K562 (cell line): ENCODE results near the gene PSMD13. TPM values are rescaled to one million over a fixed set of nuclear protein-coding genes. Genes with fewer than 3 reads are reported as not detected.

Experiments
- ATAC-seq: fragments of 200-7000 bp; cut with Tn5 transposase; 3 replicates; pipeline ENCODE4 v1.9.1; 2020; ENCODE audit warnings: moderate library complexity
- BruUV-seq: library from RNA; stranded (reverse); fragments of 400-500 nt; replicated peaks from 2 replicates; lab custom pipeline; 2021; lab: Mats Ljungman, UMichigan
- CTCF ChIA-PET: fragments of 300-600 bp; formaldehyde crosslinking; extraction: SDS; loops from one replicate; lab custom pipeline; 2021; ENCODE audit warnings: low intra/inter-chr PET ratio; lab: Yijun Ruan, JAX
- POLR2A ChIA-PET: fragments of 300-600, 350-650 bp; sonication (Branson Sonifier 250); formaldehyde crosslinking; extraction: SDS; loops from one replicate; lab custom pipeline; 2021; ENCODE audit warnings: antibody characterized with exemption, inconsistent platforms; lab: Yijun Ruan, JAX
- DNase-seq, 4 experiments: peaks; one replicate each; pipeline versions ENCODE4 v3.0.0 to v3.0.0-alpha.2; 2011 to 2018; ENCODE audit warnings: low spot score in 3 of 4, mixed read lengths in 3 of 4; ENCODE audit errors: extremely low read depth in 1 of 4
- FAIRE-seq: peaks from 2 replicates; lab custom pipeline; 2011; peaks lifted over from hg19 to GRCh38; lab: Jason Lieb, UNC
- H2AFZ ChIP-seq: 2 replicates; pipeline ENCODE4 v1.6.0; 2011; ENCODE audit warnings: low read depth, low read length, control low read depth, inconsistent platforms
- H3K27ac ChIP-seq: fragments of 200-600 bp; 3 replicates; pipeline ENCODE4 v1.8.0; 2011; ENCODE audit warnings: low read depth, mild to moderate bottlenecking, control low read depth, inconsistent platforms, low read length, moderate library complexity, mixed read lengths; ENCODE audit errors: extremely low read depth
- H3K27me3 ChIP-seq, 2 experiments: fragments of 300-600 bp in 1 of 2; 2 replicates in 1 of 2; 3 replicates in 1 of 2; pipeline versions ENCODE4 v1.6.0 to v1.8.0; 2011; ENCODE audit warnings: inconsistent platforms in 2 of 2, low read length in 2 of 2, mild to moderate bottlenecking in 1 of 2, mixed read lengths in 1 of 2, moderate library complexity in 1 of 2; ENCODE audit not compliant: control insufficient read depth in 2 of 2, insufficient read depth in 2 of 2
- H3K36me3 ChIP-seq: fragments of 300-600 bp; 3 replicates; pipeline ENCODE4 v1.8.0; 2011; ENCODE audit warnings: mild to moderate bottlenecking, low read length, inconsistent platforms; ENCODE audit not compliant: control insufficient read depth, insufficient read depth
- H3K4me1 ChIP-seq, 2 experiments: fragments of 200-600 bp in 1 of 2; replicated peaks in 1 of 2; 2 replicates in 1 of 2; 3 replicates in 1 of 2; pipeline versions ENCODE4 v1.5.1 to v1.8.0; 2011; ENCODE audit warnings: inconsistent platforms in 2 of 2, low read length in 2 of 2, mild to moderate bottlenecking in 1 of 2, mixed read lengths in 1 of 2, moderate library complexity in 1 of 2; ENCODE audit not compliant: control insufficient read depth in 2 of 2, insufficient read depth in 2 of 2
- H3K4me2 ChIP-seq: 2 replicates; pipeline ENCODE4 v1.6.1; 2011; ENCODE audit warnings: low read length, control low read depth, inconsistent platforms, mixed read lengths; ENCODE audit not compliant: insufficient read depth
- H3K4me3 ChIP-seq: fragments of 200-600 bp; sonication (generic), shearing (Covaris generic); 2 replicates; pipeline ENCODE4 v1.5.1; 2016; ENCODE audit warnings: control low read depth, inconsistent platforms
- H3K79me2 ChIP-seq: fragments of 200-600 bp; 3 replicates; pipeline ENCODE4 v1.8.0; 2011; ENCODE audit warnings: low read length, inconsistent platforms; ENCODE audit not compliant: control insufficient read depth, insufficient read depth
- H3K9ac ChIP-seq, 2 experiments: 2 replicates each; pipeline versions ENCODE4 v1.6.0 to v1.6.1; 2011; ENCODE audit warnings: low read depth in 2 of 2, low read length in 2 of 2, control low read depth in 1 of 2, inconsistent platforms in 1 of 2, mild to moderate bottlenecking in 1 of 2, mixed read lengths in 1 of 2; ENCODE audit not compliant: insufficient read depth in 1 of 2
- H3K9me1 ChIP-seq: one replicate; pipeline ENCODE4 v1.6.0; 2011; ENCODE audit warnings: inconsistent platforms, mild to moderate bottlenecking, low read length, moderate library complexity; ENCODE audit not compliant: control insufficient read depth, insufficient read depth
- H3K9me3 ChIP-seq: replicated peaks from 2 replicates; pipeline ENCODE4 v1.5.1; 2011; ENCODE audit warnings: low read depth, low read length, inconsistent platforms; ENCODE audit not compliant: control insufficient read depth, insufficient read depth
- H4K20me1 ChIP-seq: replicated peaks from 2 replicates; pipeline ENCODE4 v1.6.1; 2011; ENCODE audit warnings: low read length, inconsistent platforms, mixed read lengths; ENCODE audit not compliant: control insufficient read depth, insufficient read depth
- AFF4 ChIP-seq: sonication (generic); formaldehyde crosslinking; IDR thresholded peaks from 2 replicates; pipeline ENCODE4 v1.8.0; 2023; ENCODE audit warnings: mild to moderate bottlenecking, missing genetic modification reagents
- C11orf30 ChIP-seq: fragments of 450-650 bp; IDR thresholded peaks from 2 replicates; pipeline ENCODE4 v1.6.1; 2016; ENCODE audit warnings: low read depth, mild to moderate bottlenecking
- CBFA2T3 ChIP-seq: fragments of 450-650 bp; IDR thresholded peaks from 2 replicates; pipeline ENCODE4 v1.6.1; 2017
- CBX3 ChIP-seq, 2 experiments: IDR thresholded peaks; 1 replicate in 1 of 2; 2 replicates in 1 of 2; pipeline ENCODE4 v1.6.1; 2012; ENCODE audit warnings: inconsistent platforms in 2 of 2, low read length in 2 of 2, borderline replicate concordance in 1 of 2, control low read depth in 1 of 2
- CHAMP1 ChIP-seq: fragments of 450-650 bp; IDR thresholded peaks from 2 replicates; pipeline ENCODE4 v1.6.1; 2016; ENCODE audit warnings: mild to moderate bottlenecking
- ETV5 ChIP-seq: sonication (generic); formaldehyde crosslinking; IDR thresholded peaks from 2 replicates; pipeline ENCODE4 v1.4.0; 2020; ENCODE audit warnings: low read depth, mild to moderate bottlenecking, missing genetic modification reagents
- HDAC8 ChIP-seq: fragments of 450-650 bp; IDR thresholded peaks from 2 replicates; pipeline ENCODE4 v1.6.1; 2016; ENCODE audit warnings: mild to moderate bottlenecking, missing genetic modification characterization, moderate library complexity, missing compliant biosample characterization
- HEY1 ChIP-seq: fragments of 250-450 bp; sonication (Bioruptor Pico); IDR thresholded peaks from 2 replicates; pipeline ENCODE4 v1.5.0; 2020; ENCODE audit warnings: mild to moderate bottlenecking, moderate library complexity, borderline replicate concordance
- HNRNPH1 ChIP-seq: fragments of 200-400 bp; formaldehyde crosslinking; optimal IDR thresholded peaks from 2 replicates; pipeline ENCODE3; 2017; ENCODE audit warnings: low read depth, mild to moderate bottlenecking, low read length, moderate library complexity
- KLF10 ChIP-seq: fragments of 250-450 bp; sonication (Bioruptor Pico); IDR thresholded peaks from 2 replicates; pipeline ENCODE4 v1.6.1; 2021; ENCODE audit warnings: matching md5 sums
- PML ChIP-seq: IDR thresholded peaks from 2 replicates; pipeline ENCODE4 v1.6.1; 2012; ENCODE audit warnings: low read length, inconsistent platforms
- POLR3A ChIP-seq: IDR thresholded peaks from 2 replicates; pipeline ENCODE4 v1.6.1; 2011; ENCODE audit warnings: borderline replicate concordance, mild to moderate bottlenecking, moderate library complexity; ENCODE audit not compliant: insufficient read length, insufficient read depth; ENCODE audit errors: extremely low read depth
- PRPF4 ChIP-seq: fragments of 200-400 bp; formaldehyde crosslinking; IDR thresholded peaks from one replicate; pipeline ENCODE4 v1.6.1; 2017; ENCODE audit warnings: low read length, low read depth, mild to moderate bottlenecking; ENCODE audit not compliant: insufficient read depth, poor library complexity, severe bottlenecking
- SIRT6 ChIP-seq: IDR thresholded peaks from one replicate; pipeline ENCODE4 v1.6.1; 2012; ENCODE audit warnings: low read depth, mild to moderate bottlenecking, control low read depth, inconsistent platforms, low read length, moderate library complexity
- TAF9B ChIP-seq: fragments of 450-650 bp; IDR thresholded peaks from 2 replicates; pipeline ENCODE4 v1.6.1; 2018; ENCODE audit warnings: mild to moderate bottlenecking; ENCODE audit not compliant: partially characterized antibody
- TCF3 ChIP-seq: sonication (generic); formaldehyde crosslinking; IDR thresholded peaks from 2 replicates; pipeline ENCODE4 v1.4.0; 2020; ENCODE audit warnings: mild to moderate bottlenecking, missing genetic modification reagents
- ZBTB1 ChIP-seq: sonication (generic); formaldehyde crosslinking; IDR thresholded peaks from 2 replicates; pipeline ENCODE4 v1.8.1; 2023; ENCODE audit warnings: missing genetic modification reagents, low read depth, mild to moderate bottlenecking, borderline replicate concordance
- ZNF354B ChIP-seq: fragments of 250-450 bp; sonication (Bioruptor Pico); IDR thresholded peaks from 2 replicates; pipeline ENCODE4 v1.4.0; 2020
- WGBS: fragments of 100-300 bp; shearing (Covaris generic); methylation state at CpG from one replicate; pipeline ENCODE4 v1.1.6; 2016; ENCODE audit warnings: low coverage, mixed read lengths; ENCODE audit not compliant: insufficient coverage; ENCODE audit errors: missing lambda C conversion rate; 5-methylcytosine and 5-hydroxymethylcytosine counted together
- in situ Hi-C: fragments of 300-500 bp; cut with MboI; formaldehyde crosslinking; loops from 4 replicates; pipeline ENCODE4 v1.15.0; 2018; ENCODE audit warnings: inconsistent platforms, mixed read lengths
- intact Hi-C: fragments of 100-400 bp; cut with micrococcal nuclease; formaldehyde crosslinking; loops from 2 replicates; pipeline ENCODE4 v1.14.2; 2022
- polyA plus RNA-seq, 8 experiments: library from polyadenylated mRNA; depleted of rRNA in 4 of 8; stranded (reverse) in 5 of 8; unstranded in 3 of 8; fragments of >200 nt; fragmentation: Nextera tagmentation in 2 of 8; fragmentation: Illumina TruSeq in 1 of 8; extraction: Ambion mirVana in 2 of 8; extraction: Trizol in 1 of 8; gene quantifications; 2 replicates each; pipeline versions ENCODE4 v1.2.1 to v1.2.3, GENCODE V29; 2011 to 2014; ENCODE audit warnings: inconsistent platforms in 1 of 8, missing spikeins in 1 of 8
- total RNA-seq, 7 experiments: library from RNA; depleted of rRNA in 6 of 7; stranded (reverse); fragments of >200 nt in 6 of 7; fragmentation: Illumina TruSeq in 2 of 7; extraction: Trizol in 2 of 7; gene quantifications; 2 replicates each; pipeline versions ENCODE4 v1.2.1 to v1.2.3, GENCODE V29; 2011 to 2021; ENCODE audit warnings: low replicate concordance in 1 of 7

Gene PSMD13
- total and polyA plus RNA-seq, 9 of the 15 experiments (the other 6 are each of a cell fraction or from before 2014, with no cell fraction given): 185 to 383 (median 267) TPM

GRCh38 chr11:217704-218103 lies 19.1 kb upstream of the PSMD13 start:
- H3K27me3 ChIP-seq: no peaks in the 10 kb centered on the region
- peaks cover 21% of the 10 kb centered on the region for H3K9me3 ChIP-seq
- BruUV-seq: no TSS peak
- no peak overlapping the region for H2AFZ ChIP-seq
- H4K20me1 ChIP-seq: no peaks in the 10 kb centered on the region
- WGBS: 46% methylated on average over 3 of the region's 3 CpGs
- peak overlapping the region; percentile 50; the same call in 2 of the 3 replicates for H3K27ac ChIP-seq
- no peak overlapping the region for H3K4me2 ChIP-seq
- no peaks in the 10 kb centered on the region for H3K9me1 ChIP-seq
- in situ Hi-C loops (loop anchor here (10.0 kb wide), 1 partner anchor 147 kb away; the partner anchor contains the start of gene B4GALNT4), intact Hi-C loops (no loop called here)
- ChIA-PET POLR2A (interaction anchor here (1.2 to 5.5 kb wide), 3 partner anchors 10 to 50 kb away, joined by 3 to 63 read pairs (median 5); partner anchors contain the start of genes BET1L and RIC8A), CTCF (no interaction called here)
- H3K4me3 ChIP-seq: no peak overlapping the region
- peaks cover 61% of the 10 kb centered on the region; the same call in 2 of the 3 replicates for H3K36me3 ChIP-seq
- H3K79me2 ChIP-seq: no peaks in the 10 kb centered on the region
- ATAC-seq (0 out of 3 replicates have a peak, but pooled peaks have one; percentile 5), FAIRE-seq (no peak), DNase-seq (peak in 1 of 4 experiments; percentile 50)
- H3K9ac ChIP-seq: no peak overlapping the region
- H3K4me1 ChIP-seq: peaks cover 25 to 28% of the 10 kb centered on the region in 2 experiments; a peak in 4 of 5 replicates
- TF ChIP-seq ZNF354B (CRISPR knock-in tag) (no peak), HDAC8 (tag) (no peak), PRPF4 (no peak), SIRT6 (no peak), ZBTB1 (no peak), HEY1 (CRISPR knock-in tag) (no peak), HNRNPH1 (no peak), KLF10 (no peak), TAF9B (no peak), CBFA2T3 (no peak), ETV5 (CRISPR knock-in tag) (no peak), C11orf30 (no peak), CBX3 (IDR thresholded peaks at IDR 0.05; ENCODE audit: borderline replicate concordance in 1 of 2, low read length in 2 of 2) (peak in 1 of 2 experiments; percentile 31; a peak in 1 of 3 replicates), TCF3 (CRISPR knock-in tag) (0 out of 2 replicates have a peak, but pooled peaks have one; percentile 13), AFF4 (CRISPR knock-in tag) (no peak), POLR3A (no peak), PML (no peak), CHAMP1 (no peak)
